H9 (cell line): ENCODE results near the gene ACVR2B. TPM values are rescaled to one million over a fixed set of nuclear protein-coding genes. Genes with fewer than 3 reads are reported as not detected.

Source experiments
- DNase-seq: peaks from one replicate; pipeline ENCODE4 v3.0.0-alpha.2; 2017
- H2AFZ ChIP-seq: one replicate; pipeline ENCODE4 v1.6.1; 2013; ENCODE audit warnings: mild to moderate bottlenecking, low read length, control low read depth, moderate library complexity
- H2AK5ac ChIP-seq: 2 replicates; pipeline ENCODE4 v1.6.1; 2013; ENCODE audit warnings: low read length, control low read depth, mixed read lengths; ENCODE audit not compliant: insufficient read length
- H2BK120ac ChIP-seq: one replicate; pipeline ENCODE4 v1.6.1; 2013; ENCODE audit warnings: low read depth, mild to moderate bottlenecking, low read length, control low read depth, inconsistent platforms; ENCODE audit not compliant: poor library complexity, severe bottlenecking
- H2BK12ac ChIP-seq: 2 replicates; pipeline ENCODE4 v1.6.1; 2013; ENCODE audit warnings: low read length, control low read depth, mixed read lengths, low read depth; ENCODE audit not compliant: insufficient read length
- H2BK15ac ChIP-seq: 2 replicates; pipeline ENCODE4 v1.6.1; 2013; ENCODE audit warnings: low read depth, low read length, control low read depth
- H2BK20ac ChIP-seq: one replicate; pipeline ENCODE4 v1.6.1; 2013; ENCODE audit warnings: low read depth, mild to moderate bottlenecking, low read length, control low read depth, inconsistent platforms; ENCODE audit not compliant: poor library complexity, severe bottlenecking
- H2BK5ac ChIP-seq: 2 replicates; pipeline ENCODE4 v1.6.1; 2013; ENCODE audit warnings: low read length, control low read depth, mixed read lengths; ENCODE audit not compliant: insufficient read length
- H3K14ac ChIP-seq: 2 replicates; pipeline ENCODE4 v1.6.1; 2013; ENCODE audit warnings: low read length, control low read depth; ENCODE audit not compliant: insufficient read depth
- H3K18ac ChIP-seq: 2 replicates; pipeline ENCODE4 v1.6.1; 2013; ENCODE audit warnings: low read depth, mild to moderate bottlenecking, mixed read lengths, low read length, control low read depth; ENCODE audit not compliant: insufficient read length
- H3K23ac ChIP-seq: 2 replicates; pipeline ENCODE4 v1.6.1; 2013; ENCODE audit warnings: low read length, control low read depth, mixed read lengths, low read depth; ENCODE audit not compliant: insufficient read length
- H3K23me2 ChIP-seq: 2 replicates; pipeline ENCODE4 v1.6.1; 2013; ENCODE audit warnings: low read depth, mild to moderate bottlenecking, mixed read lengths, low read length, control low read depth; ENCODE audit not compliant: insufficient read length, poor library complexity, severe bottlenecking
- H3K27ac ChIP-seq: 2 replicates; pipeline ENCODE4 v1.5.1; 2013; ENCODE audit warnings: low read length, control low read depth, mixed read lengths, low read depth; ENCODE audit not compliant: insufficient read length
- H3K27me3 ChIP-seq: 2 replicates; pipeline ENCODE4 v1.6.1; 2013; ENCODE audit warnings: low read length, control low read depth, inconsistent platforms; ENCODE audit not compliant: insufficient read depth
- H3K4ac ChIP-seq: 2 replicates; pipeline ENCODE4 v1.6.1; 2013; ENCODE audit warnings: low read depth, mild to moderate bottlenecking, control low read depth, inconsistent platforms, low read length, moderate library complexity
- H3K4me1 ChIP-seq: 2 replicates; pipeline ENCODE4 v1.6.1; 2013; ENCODE audit warnings: low read length, control low read depth, inconsistent platforms; ENCODE audit not compliant: insufficient read depth
- H3K4me2 ChIP-seq: 2 replicates; pipeline ENCODE4 v1.6.1; 2013; ENCODE audit warnings: low read length, control low read depth, mixed read lengths; ENCODE audit not compliant: insufficient read length, insufficient read depth
- H3K56ac ChIP-seq: 2 replicates; pipeline ENCODE4 v1.6.1; 2013; ENCODE audit warnings: low read depth, mild to moderate bottlenecking, mixed read lengths, low read length, control low read depth; ENCODE audit not compliant: insufficient read length
- H3K79me1 ChIP-seq: 2 replicates; pipeline ENCODE4 v1.6.1; 2013; ENCODE audit warnings: low read depth, mild to moderate bottlenecking, moderate library complexity, low read length, control low read depth, inconsistent platforms; ENCODE audit not compliant: insufficient read depth, poor library complexity, severe bottlenecking
- H3K79me2 ChIP-seq: 2 replicates; pipeline ENCODE4 v1.6.1; 2013; ENCODE audit warnings: low read length, control low read depth, inconsistent platforms; ENCODE audit not compliant: insufficient read depth
- H3K9ac ChIP-seq: 2 replicates; pipeline ENCODE4 v1.6.1; 2013; ENCODE audit warnings: low read length, control low read depth, mixed read lengths; ENCODE audit not compliant: insufficient read length; ENCODE audit errors: extremely low read depth
- H3K9me3 ChIP-seq: one replicate; pipeline ENCODE4 v1.6.1; 2013; ENCODE audit warnings: low read depth, low read length, inconsistent platforms; ENCODE audit not compliant: control insufficient read depth
- H3T11ph ChIP-seq: one replicate; pipeline ENCODE4 v1.6.1; 2013; ENCODE audit warnings: mild to moderate bottlenecking, low read length, control low read depth, inconsistent platforms
- H4K20me1 ChIP-seq: one replicate; pipeline ENCODE4 v1.6.1; 2013; ENCODE audit not compliant: control insufficient read depth, insufficient read length, insufficient read depth
- H4K5ac ChIP-seq: 2 replicates; pipeline ENCODE4 v1.6.1; 2013; ENCODE audit warnings: low read depth, mild to moderate bottlenecking, mixed read lengths, low read length, control low read depth; ENCODE audit not compliant: insufficient read length
- H4K8ac ChIP-seq: replicated peaks from 2 replicates; pipeline ENCODE4 v1.6.1; 2013; ENCODE audit warnings: low read length, control low read depth, mixed read lengths, low read depth; ENCODE audit not compliant: insufficient read length
- H4K91ac ChIP-seq: 2 replicates; pipeline ENCODE4 v1.6.1; 2013; ENCODE audit warnings: low read depth, mild to moderate bottlenecking, moderate library complexity, mixed read lengths, low read length, control low read depth; ENCODE audit not compliant: insufficient read length
- H3K27ac Mint-ChIP-seq, 3 experiments: 2 replicates in 2 of 3; 3 replicates in 1 of 3; pipeline ENCODE4 v1.8.0; 2020 to 2021; ENCODE audit warnings: mixed read lengths in 3 of 3, mild to moderate bottlenecking in 1 of 3, moderate library complexity in 1 of 3
- H3K27me3 Mint-ChIP-seq: 2 replicates; pipeline ENCODE4 v1.8.0; 2021; ENCODE audit warnings: low read depth, mild to moderate bottlenecking, moderate library complexity, mixed read lengths
- H3K36me3 Mint-ChIP-seq, 3 experiments: 2 replicates in 2 of 3; 3 replicates in 1 of 3; pipeline ENCODE4 v1.8.0; 2020 to 2021; ENCODE audit warnings: low read depth in 3 of 3, mixed read lengths in 3 of 3; ENCODE audit not compliant: insufficient read depth in 1 of 3
- H3K4me1 Mint-ChIP-seq, 2 experiments: 2 replicates each; pipeline ENCODE4 v1.8.0; 2020; ENCODE audit warnings: mixed read lengths in 2 of 2
- H3K4me3 Mint-ChIP-seq, 2 experiments: 2 replicates in 1 of 2; 3 replicates in 1 of 2; pipeline ENCODE4 v1.8.0; 2020 to 2021; ENCODE audit warnings: mild to moderate bottlenecking in 2 of 2, mixed read lengths in 2 of 2, moderate library complexity in 1 of 2
- H3K9me3 Mint-ChIP-seq, 2 experiments: 2 replicates in 1 of 2; 3 replicates in 1 of 2; pipeline ENCODE4 v1.8.0; 2020; ENCODE audit warnings: mild to moderate bottlenecking in 2 of 2, mixed read lengths in 2 of 2, moderate library complexity in 1 of 2
- CTCF ChIP-seq: fragments of 200-600 bp; sonication (generic); conservative IDR thresholded peaks from 3 replicates; pipeline ENCODE4 v1.8.0; 2021; ENCODE audit warnings: antibody characterized with exemption, mild to moderate bottlenecking
- WGBS: extraction: QIAGEN DNeasy Blood & Tissue Kit; methylation state at CpG from one replicate; pipeline ENCODE4 v1.1.7; 2013; ENCODE audit warnings: missing lambda C conversion rate, low lambda C conversion rate, mixed read lengths; ENCODE audit not compliant: insufficient read length; ENCODE audit errors: extremely low coverage; 5-methylcytosine and 5-hydroxymethylcytosine counted together
- total RNA-seq: library from RNA; stranded (reverse); gene quantifications from 2 replicates; pipeline ENCODE4 v1.2.1, GENCODE V29; 2021

Gene ACVR2B
- total RNA-seq, 1 experiment from 2014 or later: 105 TPM

GRCh38 chr3:38457111-38458003 is 3.7 kb downstream of the ACVR2B start:
- Mint-ChIP-seq H3K4me3 (peak overlapping the region in 1 of 2 experiments; percentile 100; a peak in 1 of 5 replicates), H3K36me3 (peaks cover 2 to 7% (median 5%) of the 10 kb centered on the region in 3 experiments; a peak in 6 of 7 replicates), H3K9me3 (peaks cover 0 to 3% of the 10 kb centered on the region in 2 experiments; a peak in 1 of 5 replicates), H3K4me1 (peaks cover 49 to 50% of the 10 kb centered on the region in 2 experiments), H3K27me3 (no peaks in the 10 kb centered on the region), H3K27ac (no peak overlapping the region; a peak in 1 of 7 replicates)
- peaks cover 11% of the 10 kb centered on the region for H3K23me2 ChIP-seq
- TF ChIP-seq CTCF: no peak
- peaks cover 2% of the 10 kb centered on the region for H4K20me1 ChIP-seq
- H3K4ac ChIP-seq: no peak overlapping the region
- H2BK12ac ChIP-seq: no peak overlapping the region
- no peak overlapping the region for H2AFZ ChIP-seq
- H2BK5ac ChIP-seq: no peak overlapping the region
- no peak overlapping the region for H3K56ac ChIP-seq
- peaks cover 12% of the 10 kb centered on the region for H3K4me1 ChIP-seq
- H3K9me3 ChIP-seq: no peaks in the 10 kb centered on the region
- H4K8ac ChIP-seq: no peak overlapping the region
- DNase-seq: no peak
- H2BK20ac ChIP-seq: no peak overlapping the region
- no peak overlapping the region for H3K18ac ChIP-seq
- H3K27me3 ChIP-seq: no peaks in the 10 kb centered on the region
- no peak overlapping the region for H2BK15ac ChIP-seq
- H3T11ph ChIP-seq: no peak overlapping the region
- H4K5ac ChIP-seq: no peak overlapping the region
- H4K91ac ChIP-seq: no peak overlapping the region
- no peak overlapping the region for H2BK120ac ChIP-seq
- H3K27ac ChIP-seq: no peak overlapping the region
- no peak overlapping the region for H3K4me2 ChIP-seq
- no peak overlapping the region for H3K9ac ChIP-seq
- H2AK5ac ChIP-seq: no peak overlapping the region
- H3K23ac ChIP-seq: no peak overlapping the region
- peaks cover 13% of the 10 kb centered on the region for H3K79me1 ChIP-seq
- H3K14ac ChIP-seq: no peak overlapping the region
- H3K79me2 ChIP-seq: peaks cover 56% of the 10 kb centered on the region
- no CpG with 5 or more reads among the region's 9 CpGs for WGBS
